GM21723 (cell line): ENCODE results near the gene MLLT10.

Source experiments
- ATAC-seq: cut with Tn5 transposase; IDR thresholded peaks from one replicate; pipeline ENCODE4 v1.9.1; 2021; ENCODE audit warnings: mild to moderate bottlenecking, moderate library complexity; ENCODE audit not compliant: unreplicated experiment

MLLT10 gene

GRCh38 chr10:21501091-21501490 lies 32.9 kb upstream of the MLLT10 start:
- ATAC-seq: no peak

DNA sequence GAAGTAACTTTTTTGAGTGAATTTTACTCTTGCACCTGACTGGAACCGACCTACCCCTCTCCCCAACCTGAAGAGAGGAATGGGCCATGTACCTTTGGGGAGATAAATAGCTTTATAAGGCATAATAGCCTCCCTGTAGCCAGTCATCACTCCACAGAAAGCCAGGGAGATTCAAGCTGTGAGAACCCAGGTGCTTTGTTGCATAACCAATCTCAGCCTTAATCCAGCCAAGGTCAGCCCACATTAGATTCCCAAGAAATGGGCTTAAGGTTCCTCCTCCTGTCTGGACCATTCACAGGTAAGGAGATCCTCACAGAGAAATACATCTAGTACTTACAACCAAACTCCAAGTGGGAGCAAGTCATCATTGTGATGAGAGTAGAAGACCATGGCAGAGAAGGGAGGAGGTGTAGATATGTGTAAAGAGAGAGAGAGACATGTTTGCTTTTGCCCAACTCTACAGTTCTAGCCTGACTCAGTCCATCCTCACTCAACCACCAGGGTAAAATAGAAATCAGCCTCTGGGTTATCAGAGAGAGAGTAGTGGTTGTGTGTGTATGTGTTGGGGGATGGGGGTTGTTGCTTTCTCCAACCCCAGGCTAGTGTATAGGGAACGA lies 32.2 kb upstream of the MLLT10 start:
- ATAC-seq: no peak

DNA sequence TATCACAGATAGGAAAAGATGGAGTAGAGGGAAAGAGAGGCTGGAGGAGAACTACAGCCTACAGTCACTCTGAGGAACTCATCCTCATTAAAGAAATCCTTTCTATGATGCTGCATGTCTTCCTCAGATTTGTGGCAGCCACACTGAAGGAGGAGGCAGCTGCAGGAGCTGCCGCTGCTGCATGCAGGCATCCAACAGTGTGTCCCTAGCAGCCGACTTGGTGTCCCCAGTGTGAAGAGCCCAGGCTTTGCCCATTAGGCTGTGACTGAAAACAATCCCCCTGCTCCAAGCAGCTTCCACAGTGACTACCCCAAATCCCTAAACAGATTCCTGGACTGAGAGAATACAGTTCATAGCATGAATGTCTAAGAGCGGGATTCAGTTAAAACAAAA lies 31.7 kb upstream of the MLLT10 start:
- ATAC-seq: no peak

GRCh38 chr10:21503542-21503941 lies 30.5 kb upstream of the MLLT10 start:
- ATAC-seq: no peak

DNA sequence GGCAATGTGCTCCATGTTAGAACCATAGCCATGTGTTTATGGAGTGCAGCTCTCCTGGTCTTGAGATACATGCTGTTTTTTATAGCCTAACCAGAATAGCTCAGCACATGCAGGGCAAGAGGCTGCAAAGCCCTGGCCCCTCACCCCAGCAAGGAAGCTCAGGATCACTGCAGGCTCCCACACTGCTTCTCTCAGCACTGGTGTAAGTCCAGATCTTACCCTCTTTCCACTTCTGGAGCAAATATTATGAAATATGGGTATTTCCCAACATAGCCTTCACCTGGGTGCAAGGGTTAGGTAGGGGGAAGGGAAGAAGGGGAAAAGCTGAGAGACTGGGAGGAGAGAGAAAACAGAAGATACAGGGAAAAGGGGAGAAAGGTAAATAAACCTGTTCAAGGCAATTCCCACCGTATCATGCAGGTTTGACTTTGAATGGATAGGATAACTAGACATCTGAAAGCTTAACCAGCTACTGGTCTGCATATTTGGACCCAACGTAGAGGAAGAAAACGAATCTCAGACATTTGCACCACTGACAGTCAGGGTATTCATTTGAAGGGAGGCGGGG lies 28.2 kb upstream of the MLLT10 start:
- no peak for ATAC-seq

DNA sequence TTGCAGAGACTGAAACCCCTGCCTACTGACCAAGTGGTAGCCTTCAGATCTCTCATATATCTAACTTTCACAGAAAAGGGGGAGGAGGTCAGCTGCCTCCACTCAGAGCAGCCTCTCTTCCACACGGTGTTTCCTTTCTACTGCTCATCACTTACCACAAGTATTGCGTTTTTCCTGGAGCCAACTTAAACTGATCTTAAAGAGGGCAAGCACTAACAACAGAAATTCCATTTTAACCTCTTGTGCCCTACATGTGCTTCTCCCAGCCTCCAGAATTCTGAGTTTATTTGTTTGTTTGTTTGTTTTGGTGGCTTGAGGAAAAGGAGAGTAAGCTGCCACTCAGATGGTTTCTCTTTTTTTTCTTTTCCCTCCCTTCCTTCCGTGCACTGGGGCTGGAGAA lies 27.7 kb upstream of the MLLT10 start:
- no peak for ATAC-seq

- ATAC-seq: no peak
Observed at GRCh38 chr10:21507150-21507549, 26.9 kb upstream of the MLLT10 start.

- ATAC-seq: no peak
Observed at GRCh38 chr10:21508706-21509331, 25.2 kb upstream of the MLLT10 start.

GRCh38 chr10:21509341-21510240 lies 24.4 kb upstream of the MLLT10 start:
- ATAC-seq: no peak

DNA sequence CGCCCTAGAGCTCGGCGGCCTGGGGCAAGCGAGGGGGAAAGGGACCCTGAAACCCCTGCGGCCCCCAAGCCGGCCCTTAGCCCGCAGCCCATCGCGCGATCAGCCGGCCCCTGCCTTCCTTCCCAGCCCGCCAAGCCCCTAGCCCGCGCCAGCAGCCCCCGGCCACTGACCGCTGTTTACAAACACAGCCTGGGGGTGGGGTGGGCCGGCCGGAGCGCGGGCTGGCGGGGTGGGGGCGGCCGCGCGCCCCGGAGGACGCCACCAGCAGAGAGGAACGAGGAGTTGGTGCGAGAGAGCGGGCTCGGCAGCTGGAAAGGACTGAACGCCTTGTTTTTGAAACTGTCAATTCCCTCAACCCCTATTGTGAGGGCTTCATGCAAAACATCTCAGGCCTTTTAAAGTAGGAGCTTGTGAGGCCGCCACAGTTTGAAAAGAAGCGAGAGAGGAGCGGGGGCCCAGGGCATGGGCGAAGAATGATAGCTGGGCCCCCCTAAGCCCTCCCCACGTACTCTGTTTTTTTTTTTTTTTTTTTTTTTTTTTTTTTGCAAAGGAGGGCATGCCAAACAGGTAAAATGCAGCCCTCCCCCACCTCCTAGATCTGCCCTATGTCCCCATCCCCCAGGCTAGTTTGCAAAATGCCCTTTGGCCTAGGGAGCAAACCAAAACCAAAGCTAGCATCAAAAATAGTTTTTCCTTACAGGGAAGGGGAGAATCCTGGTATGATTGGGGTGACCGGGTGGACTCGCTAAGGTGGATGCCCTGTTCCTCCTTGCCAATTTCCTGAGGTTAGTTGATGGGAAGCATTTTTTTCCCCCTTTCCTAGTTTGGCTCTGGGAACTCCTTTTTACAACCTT lies 23.6 kb upstream of the MLLT10 start:
- no peak for ATAC-seq

- ATAC-seq: no peak
Observed at GRCh38 chr10:21511095-21511570, 22.9 kb upstream of the MLLT10 start.

- ATAC-seq: no peak
Observed at GRCh38 chr10:21511946-21512572, 22.0 kb upstream of the MLLT10 start.

DNA sequence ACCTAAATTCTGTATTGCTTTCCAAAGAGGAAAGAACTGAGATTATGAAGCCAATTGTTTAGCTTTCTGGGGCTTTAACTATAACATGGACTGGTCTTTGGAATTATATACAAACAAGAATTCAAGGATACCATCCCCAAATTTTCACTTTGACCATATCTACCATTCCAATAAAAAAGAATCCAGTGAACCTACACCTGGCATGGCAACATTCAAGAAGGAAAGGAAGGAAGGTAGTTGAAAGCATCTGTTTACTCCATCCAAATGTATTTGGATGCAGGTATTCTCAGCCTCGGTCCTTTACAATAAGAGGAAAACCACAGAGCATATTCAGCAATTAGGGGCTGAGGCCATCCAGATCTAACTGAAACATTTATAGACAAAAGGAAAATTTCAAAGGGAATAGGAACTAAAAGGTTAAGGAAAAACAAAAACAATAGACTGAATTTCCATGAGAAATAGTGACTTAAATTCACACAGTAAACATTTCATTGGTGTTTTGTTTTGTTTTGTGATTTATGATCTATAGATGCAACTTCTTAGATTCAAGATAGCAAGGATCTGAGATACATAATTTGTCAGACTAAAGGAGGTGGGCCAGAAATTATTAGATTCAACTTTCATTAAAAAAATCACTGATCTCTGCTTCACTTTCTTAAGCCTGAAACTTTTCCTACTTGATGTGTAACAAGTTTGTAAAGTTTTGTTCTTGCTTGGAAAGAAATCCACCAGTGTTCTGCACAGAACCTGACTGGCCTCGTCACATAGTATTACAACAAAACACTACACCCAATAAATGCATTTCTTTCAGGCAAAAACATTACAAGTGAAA lies 21.2 kb upstream of the MLLT10 start:
- no peak for ATAC-seq

DNA sequence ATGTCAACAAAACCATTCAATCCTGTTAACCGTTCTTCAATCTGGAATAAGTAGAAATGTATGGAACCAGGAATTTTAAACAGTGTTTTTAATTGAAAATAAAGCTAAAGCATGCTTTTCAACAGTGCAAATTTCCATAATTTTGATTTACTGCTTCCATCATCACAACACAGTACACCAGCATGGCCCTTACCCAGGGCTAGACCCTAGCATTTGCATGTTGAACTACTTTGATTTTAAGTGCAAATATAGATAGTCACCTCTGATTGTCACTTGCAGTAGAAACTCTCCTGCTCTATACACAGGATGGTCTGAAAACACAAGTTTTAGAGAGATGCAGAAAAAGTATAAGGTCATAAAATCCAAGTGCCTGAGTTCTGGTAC lies 20.6 kb upstream of the MLLT10 start:
- ATAC-seq: no peak

- no peak for ATAC-seq
Observed at GRCh38 chr10:21514129-21514817, 19.8 kb upstream of the MLLT10 start.

DNA sequence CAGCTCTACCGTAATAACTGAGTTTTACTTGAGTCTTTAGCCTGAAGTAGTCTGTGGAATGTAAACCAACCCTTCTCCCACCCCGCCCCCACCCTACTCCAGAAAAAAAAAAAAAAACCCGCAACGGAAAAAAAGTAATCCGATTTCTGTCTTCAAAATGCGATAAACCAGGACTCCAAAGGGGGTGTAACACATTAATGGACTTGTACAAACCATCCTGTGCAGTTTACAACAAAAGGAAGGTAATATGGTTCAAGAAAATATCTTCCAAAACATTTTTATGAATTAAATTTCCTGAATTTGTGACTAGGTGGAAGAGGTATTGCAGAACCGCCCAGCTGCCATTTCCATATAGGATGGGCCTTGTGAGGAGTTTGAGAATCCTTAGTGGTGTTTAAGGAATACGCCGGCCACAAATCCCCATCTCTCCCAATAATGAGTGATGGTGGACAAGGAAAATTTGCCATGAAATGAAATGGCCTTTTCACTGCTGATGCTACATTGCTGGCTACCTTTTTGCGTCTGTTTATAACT lies 19.1 kb upstream of the MLLT10 start:
- ATAC-seq: no peak

- no peak for ATAC-seq
Observed at GRCh38 chr10:21515361-21516241, 18.4 kb upstream of the MLLT10 start.
